Thoracic aorta (tissue), 2 donors: ENCODE data around the gene HMGCR. TPM values are rescaled to one million over a fixed set of nuclear protein-coding genes. Genes with fewer than 3 reads are reported as not detected.

Experiments used
- ATAC-seq: fragments of 150-250 bp; one replicate; pipeline ENCODE4 v1.8.0; 2017; ENCODE audit warnings: low read depth; ENCODE audit not compliant: insufficient number of reproducible peaks, low FRiP score
- DNase-seq: peaks from one replicate; pipeline ENCODE4 v3.0.0-alpha.2; 2020; ENCODE audit warnings: low spot score
- H3K27ac ChIP-seq, 2 donors: fragments of 200-600 bp; sonication (generic); 1 replicate in 1 of 2; 2 replicates in 1 of 2; pipeline ENCODE4 v1.5.1; 2016; ENCODE audit warnings: mild to moderate bottlenecking in 2 of 2, moderate library complexity in 2 of 2
- H3K27me3 ChIP-seq: fragments of 200-600 bp; sonication (generic); replicated peaks from 2 replicates; pipeline ENCODE4 v1.6.0; 2016; ENCODE audit warnings: mild to moderate bottlenecking; ENCODE audit not compliant: insufficient read depth
- H3K36me3 ChIP-seq: fragments of 200-600 bp; sonication (generic); one replicate; pipeline ENCODE4 v1.5.1; 2016
- H3K4me1 ChIP-seq, 2 donors: fragments of 200-600 bp; sonication (generic); 1 replicate in 1 of 2; 2 replicates in 1 of 2; pipeline versions ENCODE4 v1.5.1 to v1.6.0; 2016; ENCODE audit warnings: low read depth in 2 of 2, mild to moderate bottlenecking in 1 of 2; ENCODE audit not compliant: control insufficient read depth in 1 of 2
- H3K4me3 ChIP-seq: fragments of 200-600 bp; sonication (generic); 2 replicates; pipeline ENCODE4 v1.5.1; 2016; ENCODE audit warnings: mild to moderate bottlenecking
- H3K9me3 ChIP-seq: fragments of 200-600 bp; sonication (generic); 2 replicates; pipeline ENCODE4 v1.5.1; 2016
- CTCF ChIP-seq: fragments of 200-600 bp; sonication (generic); IDR thresholded peaks from one replicate; pipeline ENCODE4 v1.5.1; 2019; ENCODE audit warnings: antibody characterized with exemption
- total RNA-seq, 2 donors: library from RNA; depleted of rRNA; stranded (reverse); fragments of >200 nt; gene quantifications; one replicate each; pipeline versions ENCODE4 v1.1.0 to v1.2.3, GENCODE V29; 2016

Gene HMGCR
- total RNA-seq, 2 donors from 2014 or later, result 13.2 to 29.1 TPM

GRCh38 chr5:75367401-75367800 is 30.4 kb downstream of the HMGCR start:
- Histone ChIP-seq H3K36me3 (no peaks in the 10 kb centered on the region), H3K4me1 (peaks cover 0 to 4% of the 10 kb centered on the region in 2 donors), H3K27me3 (no peaks in the 10 kb centered on the region), H3K27ac (no peak overlapping the region), H3K9me3 (no peaks in the 10 kb centered on the region), H3K4me3 (no peak overlapping the region)
- ATAC-seq, result no peak
- no peak for TF ChIP-seq CTCF
- no peak for DNase-seq

GRCh38 chr5:75368391-75368790 is 31.4 kb downstream of the HMGCR start:
- no peak for TF ChIP-seq CTCF
- DNase-seq, result no peak
- H3K36me3 ChIP-seq, result no peaks in the 10 kb centered on the region
- H3K27ac ChIP-seq, result no peak overlapping the region
- H3K9me3 ChIP-seq, result no peaks in the 10 kb centered on the region
- H3K4me1 ChIP-seq, result peaks cover 0 to 4% of the 10 kb centered on the region in 2 donors
- no peak overlapping the region for H3K4me3 ChIP-seq
- no peaks in the 10 kb centered on the region for H3K27me3 ChIP-seq
- no peak for ATAC-seq

- DNase-seq (no peak), ATAC-seq (no peak)
- Histone ChIP-seq H3K27me3 (no peaks in the 10 kb centered on the region), H3K36me3 (peaks cover 10% of the 10 kb centered on the region), H3K27ac (no peak overlapping the region), H3K4me3 (no peak overlapping the region), H3K4me1 (no peaks in the 10 kb centered on the region), H3K9me3 (no peaks in the 10 kb centered on the region)
- TF ChIP-seq CTCF, result no peak
These were observed 36.8 kb downstream of the HMGCR start for GRCh38 chr5:75373862-75374261.

- H3K27ac ChIP-seq, result no peak overlapping the region
- peaks cover 12% of the 10 kb centered on the region for H3K36me3 ChIP-seq
- H3K4me1 ChIP-seq, result no peaks in the 10 kb centered on the region
- no peak overlapping the region for H3K4me3 ChIP-seq
- TF ChIP-seq CTCF, result no peak
- H3K9me3 ChIP-seq, result no peaks in the 10 kb centered on the region
- no peaks in the 10 kb centered on the region for H3K27me3 ChIP-seq
- ATAC-seq (no peak), DNase-seq (no peak)
These were observed 37.4 kb downstream of the HMGCR start for GRCh38 chr5:75374394-75374814.

GRCh38 chr5:75375414-75375813 is 38.4 kb downstream of the HMGCR start:
- no peak for TF ChIP-seq CTCF
- H3K9me3 ChIP-seq, result no peaks in the 10 kb centered on the region
- no peak for DNase-seq
- no peak overlapping the region for H3K27ac ChIP-seq
- no peaks in the 10 kb centered on the region for H3K27me3 ChIP-seq
- peaks cover 12% of the 10 kb centered on the region for H3K36me3 ChIP-seq
- no peak overlapping the region for H3K4me3 ChIP-seq
- no peaks in the 10 kb centered on the region for H3K4me1 ChIP-seq
- ATAC-seq, result no peak
